Endothelial cell (in vitro differentiated cells): ENCODE results near the gene STK31. TPM values are rescaled to one million over a fixed set of nuclear protein-coding genes. Genes with fewer than 3 reads are reported as not detected.

ENCODE experiments used
- DNase-seq: peaks from one replicate; pipeline ENCODE4 v3.0.0; 2021; ENCODE audit warnings: low spot score
- H3K27ac Mint-ChIP-seq: one replicate; pipeline ENCODE4 v1.8.0; 2021; ENCODE audit warnings: mixed read lengths, inconsistent platforms; ENCODE audit not compliant: unreplicated experiment
- H3K27me3 Mint-ChIP-seq: one replicate; pipeline ENCODE4 v1.8.0; 2021; ENCODE audit warnings: mild to moderate bottlenecking, moderate library complexity, mixed read lengths, inconsistent platforms; ENCODE audit not compliant: unreplicated experiment
- H3K36me3 Mint-ChIP-seq: one replicate; pipeline ENCODE4 v1.8.0; 2021; ENCODE audit warnings: mild to moderate bottlenecking, low read depth, mixed read lengths, inconsistent platforms; ENCODE audit not compliant: unreplicated experiment
- H3K4me1 Mint-ChIP-seq: one replicate; pipeline ENCODE4 v1.8.0; 2021; ENCODE audit warnings: mild to moderate bottlenecking, mixed read lengths, inconsistent platforms; ENCODE audit not compliant: unreplicated experiment
- H3K4me3 Mint-ChIP-seq: one replicate; pipeline ENCODE4 v1.8.0; 2021; ENCODE audit warnings: mild to moderate bottlenecking, mixed read lengths, inconsistent platforms; ENCODE audit not compliant: unreplicated experiment
- H3K9me3 Mint-ChIP-seq: one replicate; pipeline ENCODE4 v1.8.0; 2021; ENCODE audit warnings: mixed read lengths, inconsistent platforms; ENCODE audit not compliant: unreplicated experiment
- CTCF ChIP-seq: fragments of 200-600 bp; sonication (generic); IDR thresholded peaks from one replicate; pipeline ENCODE4 v1.5.0; 2021; ENCODE audit warnings: antibody characterized with exemption; ENCODE audit not compliant: unreplicated experiment
- total RNA-seq: library from RNA; stranded (reverse); fragmentation: NEBNext Ultra II Directional; extraction: Animal tissue kit (Norgen Biotek cat#: 25700); gene quantifications from one replicate; pipeline ENCODE4 v1.2.1, GENCODE V29; 2021; ENCODE audit not compliant: unreplicated experiment

The STK31 gene
- total RNA-seq, 1 donor from 2014 or later: 0.33 TPM

GRCh38 chr7:23713285-23714149, 3.5 kb downstream of the STK31 start:
- H3K36me3 Mint-ChIP-seq: no peaks in the 10 kb centered on the region
- TF ChIP-seq CTCF: no peak
- DNase-seq: no peak

GRCh38 chr7:23714150-23714464, 4.1 kb downstream of the STK31 start:
- Mint-ChIP-seq H3K36me3 (no peaks in the 10 kb centered on the region), H3K4me3 (no peak overlapping the region)
- no peak for TF ChIP-seq CTCF

More at GRCh38 chr7:23713285-23714149, 3.5 kb downstream of the STK31 start:
- Mint-ChIP-seq H3K9me3 (no peaks in the 10 kb centered on the region), H3K27ac (peak overlapping the region; percentile 25), H3K27me3 (no peaks in the 10 kb centered on the region), H3K4me3 (no peak overlapping the region), H3K4me1 (no peaks in the 10 kb centered on the region)

GRCh38 chr7:23714579-23714978, 4.6 kb downstream of the STK31 start:
- Mint-ChIP-seq H3K4me3 (no peak overlapping the region), H3K27ac (no peak overlapping the region), H3K4me1 (no peaks in the 10 kb centered on the region), H3K9me3 (no peaks in the 10 kb centered on the region), H3K36me3 (no peaks in the 10 kb centered on the region), H3K27me3 (no peaks in the 10 kb centered on the region)
- no peak for DNase-seq
- no peak for TF ChIP-seq CTCF

More at GRCh38 chr7:23714150-23714464, 4.1 kb downstream of the STK31 start:
- peak overlapping the region; percentile 25 for H3K27ac Mint-ChIP-seq
- H3K9me3 Mint-ChIP-seq: no peaks in the 10 kb centered on the region
- H3K4me1 Mint-ChIP-seq: no peaks in the 10 kb centered on the region
- H3K27me3 Mint-ChIP-seq: no peaks in the 10 kb centered on the region
- no peak for DNase-seq

GRCh38 chr7:23715099-23715498, 5.1 kb downstream of the STK31 start:
- H3K27ac Mint-ChIP-seq: no peak overlapping the region
- TF ChIP-seq CTCF: no peak
- no peak for DNase-seq
- H3K27me3 Mint-ChIP-seq: no peaks in the 10 kb centered on the region
- H3K4me3 Mint-ChIP-seq: no peak overlapping the region
- H3K9me3 Mint-ChIP-seq: no peaks in the 10 kb centered on the region
- H3K36me3 Mint-ChIP-seq: no peaks in the 10 kb centered on the region
- H3K4me1 Mint-ChIP-seq: no peaks in the 10 kb centered on the region

- Mint-ChIP-seq H3K9me3 (peaks cover under 1% of the 10 kb centered on the region), H3K36me3 (no peaks in the 10 kb centered on the region), H3K4me1 (no peaks in the 10 kb centered on the region), H3K27ac (no peak overlapping the region), H3K27me3 (no peaks in the 10 kb centered on the region), H3K4me3 (no peak overlapping the region)
- no peak for DNase-seq
- no peak for TF ChIP-seq CTCF
These were observed 7.8 kb downstream of the STK31 start for GRCh38 chr7:23717788-23718187.
